Tibial nerve (tissue), 4 donors: ENCODE results near the gene UBXN4.

Experiments
- EP300 ChIP-seq, 2 donors: sonication (generic); formaldehyde crosslinking; IDR thresholded peaks; one replicate each; pipeline ENCODE4 v1.6.1; 2017; ENCODE audit warnings: antibody characterized with exemption in 2 of 2, mild to moderate bottlenecking in 1 of 2
- POLR2A ChIP-seq, 2 donors: fragments of 450-650 bp; IDR thresholded peaks; one replicate each; pipeline ENCODE4 v1.6.1; 2017; ENCODE audit warnings: antibody characterized with exemption in 2 of 2, mild to moderate bottlenecking in 2 of 2, moderate library complexity in 2 of 2
- TF ChIP-seq, protein P1 (sequence below), 5 experiments: fragments of 200-600 bp in 3 of 5; fragments of 450-650 bp in 2 of 5; sonication (generic) in 3 of 5; IDR thresholded peaks; one replicate each; pipeline ENCODE4 v1.5.1; 2016 to 2019; ENCODE audit warnings: antibody characterized with exemption in 5 of 5, mild to moderate bottlenecking in 3 of 5, moderate library complexity in 2 of 5

DNA sequence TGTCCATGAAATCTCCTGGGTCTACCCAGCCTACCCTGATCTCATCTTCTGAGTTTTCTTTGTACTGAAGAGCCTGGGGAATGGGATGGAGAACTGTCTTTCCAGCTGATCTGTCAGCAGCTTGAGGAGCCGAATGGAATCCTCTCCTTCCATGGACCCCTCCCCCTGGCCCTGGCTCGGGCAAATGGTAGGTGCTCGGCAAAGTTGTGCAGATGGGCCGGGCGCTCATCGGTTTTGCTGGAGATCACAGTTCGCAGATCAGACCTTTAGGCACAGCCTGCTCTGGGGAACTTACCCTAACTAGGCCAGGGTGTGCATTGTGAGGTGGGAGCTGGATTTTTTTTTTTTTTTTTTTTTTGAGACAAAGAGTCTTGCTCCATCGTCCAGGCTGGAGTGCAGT lies 55.0 kb downstream of the UBXN4 start:
- TF ChIP-seq, protein P1, sequence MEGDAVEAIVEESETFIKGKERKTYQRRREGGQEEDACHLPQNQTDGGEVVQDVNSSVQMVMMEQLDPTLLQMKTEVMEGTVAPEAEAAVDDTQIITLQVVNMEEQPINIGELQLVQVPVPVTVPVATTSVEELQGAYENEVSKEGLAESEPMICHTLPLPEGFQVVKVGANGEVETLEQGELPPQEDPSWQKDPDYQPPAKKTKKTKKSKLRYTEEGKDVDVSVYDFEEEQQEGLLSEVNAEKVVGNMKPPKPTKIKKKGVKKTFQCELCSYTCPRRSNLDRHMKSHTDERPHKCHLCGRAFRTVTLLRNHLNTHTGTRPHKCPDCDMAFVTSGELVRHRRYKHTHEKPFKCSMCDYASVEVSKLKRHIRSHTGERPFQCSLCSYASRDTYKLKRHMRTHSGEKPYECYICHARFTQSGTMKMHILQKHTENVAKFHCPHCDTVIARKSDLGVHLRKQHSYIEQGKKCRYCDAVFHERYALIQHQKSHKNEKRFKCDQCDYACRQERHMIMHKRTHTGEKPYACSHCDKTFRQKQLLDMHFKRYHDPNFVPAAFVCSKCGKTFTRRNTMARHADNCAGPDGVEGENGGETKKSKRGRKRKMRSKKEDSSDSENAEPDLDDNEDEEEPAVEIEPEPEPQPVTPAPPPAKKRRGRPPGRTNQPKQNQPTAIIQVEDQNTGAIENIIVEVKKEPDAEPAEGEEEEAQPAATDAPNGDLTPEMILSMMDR (IDR thresholded peaks at IDR 0.05): no peak
- TF ChIP-seq POLR2A (IDR thresholded peaks at IDR 0.05) (no peak), EP300 (IDR thresholded peaks at IDR 0.05) (no peak)
